Neutrophil (primary cell): ENCODE results near the gene MEDAG.

Experiments
- H3K27ac ChIP-seq: fragments of 200-600 bp; sonication (generic); 2 replicates; pipeline ENCODE4 v1.5.1; 2016; ENCODE audit warnings: mild to moderate bottlenecking, moderate library complexity
- H3K27me3 ChIP-seq: fragments of 200-600 bp; sonication (generic); 2 replicates; pipeline ENCODE4 v1.6.0; 2016; ENCODE audit warnings: mild to moderate bottlenecking
- H3K36me3 ChIP-seq: fragments of 200-600 bp; sonication (generic); 2 replicates; pipeline ENCODE4 v1.5.1; 2017
- H3K4me1 ChIP-seq, 2 experiments: fragments of 200-600 bp in 1 of 2; sonication (generic) in 1 of 2; 1 replicate in 1 of 2; 2 replicates in 1 of 2; pipeline versions ENCODE4 v1.5.1 to v1.6.1; 2013 to 2016; ENCODE audit warnings: low read depth in 1 of 2, low read length in 1 of 2, mild to moderate bottlenecking in 1 of 2, moderate library complexity in 1 of 2; ENCODE audit not compliant: control insufficient read depth in 1 of 2, insufficient read depth in 1 of 2
- H3K4me3 ChIP-seq, 2 experiments: fragments of 200-600 bp in 1 of 2; sonication (generic) in 1 of 2; 1 replicate in 1 of 2; 2 replicates in 1 of 2; pipeline ENCODE4 v1.5.1; 2013 to 2016; ENCODE audit warnings: low read depth in 1 of 2, low read length in 1 of 2, mild to moderate bottlenecking in 1 of 2, moderate library complexity in 1 of 2
- H3K9me3 ChIP-seq: fragments of 200-600 bp; sonication (generic); 2 replicates; pipeline ENCODE4 v1.5.1; 2016
- TF ChIP-seq, protein P1 (sequence below): fragments of 200-600 bp; sonication (generic); IDR thresholded peaks from 2 replicates; pipeline ENCODE4 v1.5.1; 2016; ENCODE audit warnings: antibody characterized with exemption

Gene MEDAG

DNA sequence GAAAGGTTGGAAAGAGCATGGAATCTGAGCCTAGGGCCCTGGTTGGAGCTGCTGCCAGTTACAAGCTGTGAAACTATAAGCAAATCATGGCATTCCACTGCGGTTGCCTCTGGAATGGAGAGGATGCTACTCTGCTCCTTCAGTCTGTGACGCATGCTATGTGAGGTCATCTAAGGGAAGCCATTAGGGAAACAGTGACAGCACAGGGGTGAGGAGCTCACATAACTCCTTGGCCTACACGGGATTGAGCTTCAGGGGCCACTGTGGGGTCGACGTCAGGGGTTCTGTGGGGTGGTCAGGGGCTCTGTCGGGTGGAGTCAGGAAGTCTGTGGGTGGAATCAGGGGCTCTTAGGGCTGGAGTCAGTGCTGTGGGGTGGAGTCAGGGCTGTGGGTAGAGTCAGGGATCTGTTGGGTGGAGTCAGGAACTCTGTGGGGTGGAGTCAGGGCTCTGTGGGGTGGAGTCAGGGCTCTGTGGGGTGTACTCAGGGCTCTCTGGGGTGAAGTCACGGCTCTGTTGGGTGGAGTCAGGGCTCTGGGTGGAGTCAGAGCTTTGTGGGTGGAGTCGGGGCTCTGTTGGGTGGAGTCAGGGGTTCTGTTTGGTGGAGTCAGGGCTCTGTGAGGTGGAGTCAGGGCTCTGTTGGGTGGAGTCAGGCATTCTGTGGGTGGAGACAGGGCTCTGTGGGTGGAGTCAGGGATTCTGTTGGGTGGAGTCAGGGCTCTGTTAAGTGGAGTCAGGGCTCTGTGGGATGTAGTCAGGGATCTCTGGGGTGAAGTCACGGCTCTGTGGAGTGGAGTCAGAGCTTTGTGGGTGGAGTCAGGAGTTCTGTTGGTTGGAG is 35.8 kb upstream of the MEDAG start:
- TF ChIP-seq, protein P1, sequence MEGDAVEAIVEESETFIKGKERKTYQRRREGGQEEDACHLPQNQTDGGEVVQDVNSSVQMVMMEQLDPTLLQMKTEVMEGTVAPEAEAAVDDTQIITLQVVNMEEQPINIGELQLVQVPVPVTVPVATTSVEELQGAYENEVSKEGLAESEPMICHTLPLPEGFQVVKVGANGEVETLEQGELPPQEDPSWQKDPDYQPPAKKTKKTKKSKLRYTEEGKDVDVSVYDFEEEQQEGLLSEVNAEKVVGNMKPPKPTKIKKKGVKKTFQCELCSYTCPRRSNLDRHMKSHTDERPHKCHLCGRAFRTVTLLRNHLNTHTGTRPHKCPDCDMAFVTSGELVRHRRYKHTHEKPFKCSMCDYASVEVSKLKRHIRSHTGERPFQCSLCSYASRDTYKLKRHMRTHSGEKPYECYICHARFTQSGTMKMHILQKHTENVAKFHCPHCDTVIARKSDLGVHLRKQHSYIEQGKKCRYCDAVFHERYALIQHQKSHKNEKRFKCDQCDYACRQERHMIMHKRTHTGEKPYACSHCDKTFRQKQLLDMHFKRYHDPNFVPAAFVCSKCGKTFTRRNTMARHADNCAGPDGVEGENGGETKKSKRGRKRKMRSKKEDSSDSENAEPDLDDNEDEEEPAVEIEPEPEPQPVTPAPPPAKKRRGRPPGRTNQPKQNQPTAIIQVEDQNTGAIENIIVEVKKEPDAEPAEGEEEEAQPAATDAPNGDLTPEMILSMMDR: no peak
- Histone ChIP-seq H3K36me3 (no peaks in the 10 kb centered on the region), H3K4me1 (peaks cover 0 to 3% of the 10 kb centered on the region in 2 experiments), H3K9me3 (no peaks in the 10 kb centered on the region), H3K27ac (no peak overlapping the region), H3K4me3 (no peak overlapping the region), H3K27me3 (peaks cover 3% of the 10 kb centered on the region)

DNA sequence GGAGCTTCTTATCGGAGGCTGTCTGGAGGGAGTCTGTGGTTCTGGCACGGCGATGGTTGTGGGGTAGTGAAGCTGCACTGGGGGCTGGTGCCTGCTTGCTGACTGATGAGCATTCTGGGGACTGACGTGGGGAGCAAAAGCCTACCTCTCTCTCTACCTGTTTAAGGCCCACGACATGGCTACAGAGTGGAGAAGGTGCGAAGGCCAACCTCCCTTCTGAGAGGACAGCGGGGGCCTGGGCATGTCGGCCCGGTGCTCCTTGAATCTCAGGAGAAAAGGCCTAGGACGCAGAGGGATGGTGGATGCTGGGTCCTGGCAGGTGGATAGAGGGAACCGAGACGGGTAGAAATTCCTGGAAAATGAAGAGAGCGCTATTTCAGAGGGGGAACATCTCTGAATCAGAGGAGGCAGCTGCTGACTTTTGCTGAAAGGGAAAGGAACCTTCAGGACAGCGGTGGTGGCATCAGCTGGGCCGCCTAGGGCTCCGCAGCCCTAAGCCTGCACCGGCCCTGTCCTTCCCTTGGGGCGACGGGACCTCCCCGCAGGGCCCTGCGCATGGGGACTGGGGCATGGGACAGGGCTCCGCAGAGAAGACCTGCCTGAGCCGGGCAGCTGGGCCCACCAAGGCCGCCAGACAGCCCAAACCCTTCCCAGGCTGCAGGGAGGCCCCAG is 35.0 kb upstream of the MEDAG start:
- H3K36me3 ChIP-seq: no peaks in the 10 kb centered on the region
- TF ChIP-seq, protein P1: no peak
- H3K27ac ChIP-seq: no peak overlapping the region
- H3K9me3 ChIP-seq: no peaks in the 10 kb centered on the region
- peaks cover 1% of the 10 kb centered on the region for H3K27me3 ChIP-seq
- H3K4me1 ChIP-seq: no peaks in the 10 kb centered on the region
- no peak overlapping the region for H3K4me3 ChIP-seq

DNA sequence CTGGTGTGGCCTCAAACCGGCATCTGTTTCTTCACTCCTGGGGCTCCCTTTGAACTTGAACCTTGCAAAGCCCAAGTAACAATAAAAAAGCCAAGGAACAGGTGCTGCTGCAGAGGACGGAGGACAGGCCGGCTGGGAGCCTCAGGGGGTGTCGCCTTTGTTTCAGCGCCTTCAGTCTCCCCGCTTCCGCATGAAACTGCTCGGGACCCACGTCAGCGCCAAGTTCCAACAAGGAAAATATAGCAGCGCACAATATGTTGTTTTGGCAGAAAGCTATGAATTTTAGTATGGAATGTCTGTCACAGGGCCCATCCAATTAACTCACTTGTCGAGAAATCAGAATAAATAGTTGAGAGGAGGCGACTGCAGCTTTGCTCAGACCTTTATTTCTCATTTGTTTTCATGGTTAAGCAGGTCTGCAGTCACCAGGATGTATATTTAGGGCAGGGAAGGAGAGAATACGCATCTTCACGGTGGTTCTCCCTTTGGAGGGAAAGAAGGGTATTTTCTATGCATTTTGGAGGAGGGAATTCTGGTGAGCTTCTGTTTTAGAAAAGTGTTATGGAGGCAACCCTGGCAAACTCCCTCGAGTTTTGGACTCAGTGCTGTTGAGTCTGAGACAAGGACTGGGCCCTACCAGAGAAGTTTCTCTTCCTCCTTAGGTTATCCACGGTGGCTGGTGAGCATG is 34.3 kb upstream of the MEDAG start:
- Histone ChIP-seq H3K36me3 (no peaks in the 10 kb centered on the region), H3K27me3 (no peaks in the 10 kb centered on the region), H3K4me3 (no peak overlapping the region), H3K27ac (no peak overlapping the region), H3K4me1 (no peaks in the 10 kb centered on the region), H3K9me3 (no peaks in the 10 kb centered on the region)
- TF ChIP-seq, protein P1: no peak

DNA sequence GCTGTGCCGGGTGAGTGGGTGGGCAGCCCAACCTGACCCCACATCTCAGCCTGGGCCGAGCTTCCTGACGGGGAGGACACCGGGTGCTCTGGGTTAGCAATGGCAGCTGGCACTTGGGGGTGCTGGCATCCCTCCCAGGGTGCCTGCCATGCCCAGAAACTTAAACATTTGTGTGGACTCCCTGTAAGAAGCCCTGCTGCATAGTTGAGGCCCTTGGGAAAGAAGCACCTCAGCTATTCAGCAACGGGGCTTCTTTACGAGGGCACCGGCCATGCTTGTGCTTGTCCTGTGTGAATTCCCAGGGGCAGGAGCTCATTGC is 33.8 kb upstream of the MEDAG start:
- no peak overlapping the region for H3K27ac ChIP-seq
- TF ChIP-seq, protein P1: no peak
- no peaks in the 10 kb centered on the region for H3K4me1 ChIP-seq

DNA sequence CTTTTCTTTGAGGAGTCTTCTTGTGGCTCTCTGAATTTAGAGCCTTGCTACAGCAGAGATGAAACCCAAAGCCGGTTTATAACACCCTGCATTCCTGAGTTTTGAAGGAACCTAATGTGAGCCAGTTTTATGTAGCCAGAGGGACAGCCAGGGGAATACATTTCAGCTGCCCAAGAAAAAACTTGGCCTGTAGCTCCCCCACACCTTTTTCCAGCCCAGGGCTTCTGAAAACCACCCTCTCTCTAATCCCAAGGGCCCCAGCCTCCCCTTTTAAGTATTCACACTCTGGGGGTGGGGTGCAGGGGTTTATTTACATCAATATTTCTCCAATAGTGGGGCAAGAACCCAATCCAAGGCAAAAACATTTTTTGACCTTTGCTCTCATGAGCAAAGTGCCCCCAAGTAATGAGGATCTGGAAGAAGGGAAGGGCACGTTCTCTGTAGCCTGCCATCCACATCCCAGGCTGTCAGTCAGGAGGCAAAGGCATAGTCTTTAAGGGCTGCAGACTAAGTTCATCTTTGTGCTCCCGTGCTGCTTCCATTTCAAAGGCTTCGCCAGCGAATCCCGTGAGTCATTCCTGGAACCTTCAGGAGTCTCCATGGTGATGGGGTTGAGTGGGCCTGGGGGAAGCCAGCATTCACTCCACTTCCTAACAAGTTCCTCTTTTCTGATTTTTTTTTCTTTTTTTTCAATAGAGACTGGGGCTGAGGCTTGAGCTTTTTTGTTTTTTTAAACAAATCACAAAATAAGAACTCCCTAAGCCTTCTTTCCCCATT is 33.2 kb upstream of the MEDAG start:
- Histone ChIP-seq H3K4me1 (no peaks in the 10 kb centered on the region), H3K27ac (no peak overlapping the region), H3K9me3 (no peaks in the 10 kb centered on the region), H3K4me3 (no peak overlapping the region), H3K36me3 (no peaks in the 10 kb centered on the region), H3K27me3 (no peaks in the 10 kb centered on the region)
- TF ChIP-seq, protein P1: no peak

More for the DNA sequence above, 33.8 kb upstream of the MEDAG start:
- no peaks in the 10 kb centered on the region for H3K36me3 ChIP-seq
- H3K9me3 ChIP-seq: no peaks in the 10 kb centered on the region
- H3K27me3 ChIP-seq: no peaks in the 10 kb centered on the region
- no peak overlapping the region for H3K4me3 ChIP-seq
